ENCODE results near the gene ONECUT3.
"Not testable (repeated sequence)": the region's sequence is repeated elsewhere in the genome, so short reads cannot be mapped to it uniquely, and the experiment has no call there.

ONECUT3 gene

DNA sequence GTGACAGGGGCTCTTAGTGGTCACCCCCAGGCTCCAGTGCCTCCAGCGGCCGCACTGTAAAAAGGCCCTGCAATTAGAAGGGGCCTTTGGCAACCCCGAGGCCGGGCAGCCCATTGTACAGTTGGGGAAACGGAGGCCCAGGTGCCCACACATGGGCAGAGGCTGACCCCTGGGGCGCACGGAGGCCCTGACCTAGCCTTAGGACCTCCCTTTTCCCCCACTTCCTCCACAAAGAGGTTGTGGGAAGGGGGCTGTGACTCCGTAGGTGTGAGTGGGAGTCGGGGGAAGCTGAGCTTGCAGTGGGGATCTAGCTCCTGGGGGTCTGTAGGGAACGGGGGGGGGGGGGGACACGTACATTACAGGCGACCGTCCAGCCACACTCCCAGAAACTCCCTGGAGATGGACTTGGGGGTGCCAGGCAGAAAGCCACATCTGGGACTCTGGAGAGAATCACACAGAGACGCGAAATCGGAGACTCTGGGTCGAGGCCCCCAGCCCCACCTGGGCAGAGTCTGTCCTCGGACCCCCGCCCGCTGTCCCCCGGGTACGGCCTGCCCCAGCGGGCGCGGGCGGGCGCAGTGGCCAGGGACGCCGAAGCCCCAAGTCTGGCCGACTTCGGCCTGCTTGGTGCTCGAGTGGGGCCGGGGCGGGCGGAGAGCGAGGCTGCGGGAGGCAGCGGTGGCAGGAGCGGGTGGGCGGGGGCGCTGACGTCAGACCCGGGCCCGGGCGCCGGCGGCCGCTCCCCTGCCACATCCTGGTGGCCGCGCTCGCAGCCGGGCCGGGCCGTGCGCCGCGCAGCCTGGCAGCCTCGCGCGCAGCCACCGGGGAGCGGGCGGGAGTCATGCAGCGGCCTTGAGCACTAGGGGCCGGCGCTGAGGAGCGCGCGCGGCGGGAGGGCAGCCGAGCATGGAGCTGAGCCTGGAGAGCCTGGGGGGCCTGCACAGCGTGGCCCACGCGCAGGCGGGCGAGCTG, at the start of gene ONECUT3:
ONECUT3 (plus strand) TSS at position 750 of the 972 bp plus-strand sequence; CDS start at position 907, 157 bp downstream.
- no peak within 1 kb of the TSS for H3K9ac ChIP-seq (ENCODE audit: low read length)
- H3K27ac ChIP-seq (ENCODE audit: low read depth, low read length): no peak within 1 kb of the TSS
- H3K4me1 ChIP-seq (ENCODE audit: control insufficient read depth, insufficient read depth, low read length): no peaks in the 10 kb centered on the region
- no peaks in the 10 kb centered on the region for H3K36me3 ChIP-seq (ENCODE audit: control insufficient read depth, insufficient read depth, low read length)
- no peak within 1 kb of the TSS for H3K4me3 ChIP-seq (ENCODE audit: low read length)
- H3K27me3 ChIP-seq (ENCODE audit: control insufficient read depth, insufficient read depth, low read length): peaks cover 69% of the 10 kb centered on the region

- Histone ChIP-seq H3K27ac (ENCODE audit: low read depth, low read length) (no peak overlapping the region), H3K4me1 (ENCODE audit: control insufficient read depth, insufficient read depth, low read length) (no peaks in the 10 kb centered on the region), H3K4me3 (ENCODE audit: low read length) (no peak overlapping the region), H3K36me3 (ENCODE audit: control insufficient read depth, insufficient read depth, low read length) (no peaks in the 10 kb centered on the region), H3K9ac (ENCODE audit: low read length) (no peak overlapping the region), H3K27me3 (ENCODE audit: control insufficient read depth, insufficient read depth, low read length) (peaks cover 6% of the 10 kb centered on the region)
Measured at GRCh38 chr19:1704339-1704738, 49.0 kb upstream of the ONECUT3 start.

GRCh38 chr19:1705367-1705766, 47.9 kb upstream of the ONECUT3 start:
- Histone ChIP-seq H3K27me3 (ENCODE audit: control insufficient read depth, insufficient read depth, low read length) (peaks cover 6% of the 10 kb centered on the region), H3K27ac (ENCODE audit: low read depth, low read length) (no peak overlapping the region)

DNA sequence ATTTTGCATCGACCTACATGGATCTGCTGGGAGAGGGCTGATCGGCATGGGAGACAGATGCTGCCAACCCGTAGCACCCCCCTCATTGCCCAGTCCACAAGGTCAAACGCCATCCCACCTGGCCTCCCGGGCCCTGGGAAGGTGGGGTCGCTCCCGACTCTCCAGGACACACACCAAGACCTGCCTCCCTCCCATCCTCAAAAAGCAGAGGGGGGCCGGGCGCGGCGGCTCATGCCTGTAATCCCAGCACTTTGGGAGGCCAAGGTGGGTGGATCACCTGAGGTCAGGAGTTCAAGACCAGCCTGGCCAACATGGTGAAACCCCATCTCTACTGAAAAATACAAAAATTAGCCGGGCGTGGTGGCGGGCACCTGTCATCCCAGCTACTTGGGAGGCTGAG, 46.7 kb upstream of the ONECUT3 start:
- H3K36me3 ChIP-seq (ENCODE audit: control insufficient read depth, insufficient read depth, low read length); H3K9ac ChIP-seq (ENCODE audit: low read length); H3K4me3 ChIP-seq (ENCODE audit: low read length); H3K27ac ChIP-seq (ENCODE audit: low read depth, low read length); H3K4me1 ChIP-seq (ENCODE audit: control insufficient read depth, insufficient read depth, low read length); H3K27me3 ChIP-seq (ENCODE audit: control insufficient read depth, insufficient read depth, low read length): not testable (repeated sequence)

More at GRCh38 chr19:1705367-1705766, 47.9 kb upstream of the ONECUT3 start:
- Histone ChIP-seq H3K4me1 (ENCODE audit: control insufficient read depth, insufficient read depth, low read length) (no peaks in the 10 kb centered on the region), H3K4me3 (ENCODE audit: low read length) (no peak overlapping the region), H3K36me3 (ENCODE audit: control insufficient read depth, insufficient read depth, low read length) (no peaks in the 10 kb centered on the region), H3K9ac (ENCODE audit: low read length) (no peak overlapping the region)

- Histone ChIP-seq H3K4me1 (ENCODE audit: control insufficient read depth, insufficient read depth, low read length) (no peaks in the 10 kb centered on the region), H3K4me3 (ENCODE audit: low read length) (no peak overlapping the region), H3K36me3 (ENCODE audit: control insufficient read depth, insufficient read depth, low read length) (no peaks in the 10 kb centered on the region), H3K27me3 (ENCODE audit: control insufficient read depth, insufficient read depth, low read length) (peaks cover 2% of the 10 kb centered on the region), H3K27ac (ENCODE audit: low read depth, low read length) (no peak overlapping the region), H3K9ac (ENCODE audit: low read length) (no peak overlapping the region)
Measured at GRCh38 chr19:1707240-1707639, 46.1 kb upstream of the ONECUT3 start.

DNA sequence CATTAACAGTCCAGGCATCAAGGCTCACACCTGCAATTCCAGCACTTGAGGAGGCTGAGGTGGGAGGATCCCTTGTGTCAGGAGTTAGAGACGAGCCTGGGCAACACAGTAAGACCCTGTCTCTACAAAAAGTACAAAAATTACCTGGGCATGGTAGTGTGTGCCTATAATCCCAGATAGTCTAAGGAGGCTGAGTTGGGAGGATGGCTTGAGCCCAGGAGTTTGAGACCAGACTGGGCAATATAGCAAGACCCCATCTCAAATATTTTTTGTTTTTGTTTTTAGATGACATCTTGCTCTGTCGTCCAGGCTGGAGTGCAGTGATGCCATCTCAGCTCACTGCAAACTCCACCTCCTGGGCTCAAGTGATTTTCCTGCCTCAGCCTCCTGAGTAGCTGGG, 40.1 kb upstream of the ONECUT3 start:
- Histone ChIP-seq H3K36me3 (ENCODE audit: control insufficient read depth, insufficient read depth, low read length) (no peaks in the 10 kb centered on the region), H3K4me3 (ENCODE audit: low read length) (no peak overlapping the region), H3K9ac (ENCODE audit: low read length) (no peak overlapping the region), H3K27me3 (ENCODE audit: control insufficient read depth, insufficient read depth, low read length) (peaks cover 4% of the 10 kb centered on the region), H3K27ac (ENCODE audit: low read depth, low read length) (no peak overlapping the region), H3K4me1 (ENCODE audit: control insufficient read depth, insufficient read depth, low read length) (no peaks in the 10 kb centered on the region)

GRCh38 chr19:1715540-1715939, 37.8 kb upstream of the ONECUT3 start:
- Histone ChIP-seq H3K4me3 (ENCODE audit: low read length) (no peak overlapping the region), H3K27ac (ENCODE audit: low read depth, low read length) (no peak overlapping the region), H3K4me1 (ENCODE audit: control insufficient read depth, insufficient read depth, low read length) (no peaks in the 10 kb centered on the region), H3K9ac (ENCODE audit: low read length) (no peak overlapping the region), H3K27me3 (ENCODE audit: control insufficient read depth, insufficient read depth, low read length) (peaks cover 14% of the 10 kb centered on the region), H3K36me3 (ENCODE audit: control insufficient read depth, insufficient read depth, low read length) (no peaks in the 10 kb centered on the region)

GRCh38 chr19:1717200-1717969, 35.9 kb upstream of the ONECUT3 start:
- Histone ChIP-seq H3K9ac (ENCODE audit: low read length) (no peak overlapping the region), H3K27ac (ENCODE audit: low read depth, low read length) (no peak overlapping the region), H3K4me1 (ENCODE audit: control insufficient read depth, insufficient read depth, low read length) (no peaks in the 10 kb centered on the region), H3K36me3 (ENCODE audit: control insufficient read depth, insufficient read depth, low read length) (no peaks in the 10 kb centered on the region), H3K27me3 (ENCODE audit: control insufficient read depth, insufficient read depth, low read length) (peaks cover 16% of the 10 kb centered on the region), H3K4me3 (ENCODE audit: low read length) (no peak overlapping the region)

DNA sequence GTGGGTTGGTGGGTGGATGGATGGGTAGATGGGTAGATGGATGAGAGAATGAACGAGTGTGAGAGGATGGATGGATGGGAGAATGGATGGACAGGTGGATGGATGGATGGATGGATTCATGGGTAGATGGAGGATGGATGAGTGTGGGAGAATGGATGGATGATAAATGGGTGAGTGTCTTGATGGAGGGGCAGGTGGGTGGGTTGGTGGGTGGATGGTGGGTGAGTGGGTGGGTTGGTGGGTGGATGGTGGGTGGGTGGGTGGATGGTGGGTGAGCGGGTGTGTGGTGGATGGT, 35.4 kb upstream of the ONECUT3 start:
- H3K9ac ChIP-seq (ENCODE audit: low read length): no peak overlapping the region
- H3K36me3 ChIP-seq (ENCODE audit: control insufficient read depth, insufficient read depth, low read length): no peaks in the 10 kb centered on the region
- H3K27me3 ChIP-seq (ENCODE audit: control insufficient read depth, insufficient read depth, low read length): peaks cover 16% of the 10 kb centered on the region
- H3K4me3 ChIP-seq (ENCODE audit: low read length): no peak overlapping the region
- H3K27ac ChIP-seq (ENCODE audit: low read depth, low read length): no peak overlapping the region
- no peaks in the 10 kb centered on the region for H3K4me1 ChIP-seq (ENCODE audit: control insufficient read depth, insufficient read depth, low read length)

DNA sequence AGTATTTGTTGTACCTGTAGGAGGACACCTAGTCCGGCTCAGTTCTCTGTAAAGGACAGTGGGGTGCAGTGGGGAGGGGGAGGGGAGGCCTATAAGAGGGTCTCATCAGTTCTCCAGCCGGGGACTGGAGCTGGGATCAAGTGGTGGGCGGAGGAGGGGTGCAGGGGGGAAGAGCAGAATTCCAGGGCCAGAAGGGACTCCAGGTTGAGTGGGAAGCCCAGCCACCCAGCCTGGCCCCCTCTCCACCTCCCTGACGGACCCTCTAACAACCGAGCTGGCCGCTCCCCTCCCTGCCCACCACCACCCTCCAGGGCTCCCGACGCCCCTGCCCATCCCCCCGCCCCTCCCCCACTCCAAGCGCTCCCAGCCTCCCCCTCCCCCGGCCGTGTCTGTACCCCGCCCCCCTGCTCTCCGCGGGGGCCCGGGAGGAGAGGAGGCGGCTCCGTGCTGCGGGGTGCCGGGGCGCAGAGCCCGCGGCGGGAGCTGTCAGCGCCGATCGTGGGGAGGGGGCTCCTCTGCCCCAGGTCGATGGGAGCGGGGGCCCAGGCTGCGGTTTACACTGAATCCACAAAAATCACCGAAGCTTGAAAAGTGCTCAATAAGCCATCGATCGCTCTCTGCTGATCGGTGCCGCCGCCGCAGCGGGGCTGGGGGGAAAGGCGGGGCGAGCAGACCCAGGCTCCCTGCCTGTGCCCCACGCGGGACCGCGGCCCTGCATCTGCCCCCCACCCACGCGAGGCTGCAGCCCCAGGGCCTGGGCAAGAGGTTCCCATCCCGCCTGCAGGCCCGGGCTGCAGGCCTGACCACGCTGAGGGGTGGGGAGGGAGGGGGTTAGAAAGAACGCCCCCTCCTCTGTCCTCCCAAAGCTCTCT, 34.6 kb upstream of the ONECUT3 start:
- Histone ChIP-seq H3K4me3 (ENCODE audit: low read length) (no peak overlapping the region), H3K4me1 (ENCODE audit: control insufficient read depth, insufficient read depth, low read length) (no peaks in the 10 kb centered on the region), H3K27me3 (ENCODE audit: control insufficient read depth, insufficient read depth, low read length) (peaks cover 16% of the 10 kb centered on the region), H3K27ac (ENCODE audit: low read depth, low read length) (no peak overlapping the region), H3K9ac (ENCODE audit: low read length) (no peak overlapping the region), H3K36me3 (ENCODE audit: control insufficient read depth, insufficient read depth, low read length) (no peaks in the 10 kb centered on the region)

DNA sequence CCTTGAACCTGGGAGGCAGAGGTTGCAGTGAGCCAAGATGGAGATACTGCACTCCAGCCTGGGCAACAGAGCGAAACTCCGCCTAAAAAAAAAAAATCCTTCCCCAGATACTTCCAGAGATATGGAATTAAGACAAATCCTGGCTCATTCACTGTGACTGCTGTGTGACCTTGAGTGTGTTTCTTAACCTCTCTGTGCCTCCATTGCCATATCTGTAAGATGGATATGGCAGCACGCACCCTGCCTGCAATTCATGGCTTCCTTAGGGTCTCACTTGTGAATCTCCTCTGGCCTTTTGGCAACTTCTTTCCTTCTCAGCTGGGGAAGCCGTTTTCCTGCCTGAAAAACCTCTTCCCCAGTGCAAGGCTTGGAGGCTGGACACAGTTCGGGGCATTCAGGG, 33.8 kb upstream of the ONECUT3 start:
- Histone ChIP-seq H3K4me3 (ENCODE audit: low read length) (no peak overlapping the region), H3K27ac (ENCODE audit: low read depth, low read length) (no peak overlapping the region), H3K4me1 (ENCODE audit: control insufficient read depth, insufficient read depth, low read length) (no peaks in the 10 kb centered on the region), H3K9ac (ENCODE audit: low read length) (no peak overlapping the region), H3K27me3 (ENCODE audit: control insufficient read depth, insufficient read depth, low read length) (peaks cover 16% of the 10 kb centered on the region), H3K36me3 (ENCODE audit: control insufficient read depth, insufficient read depth, low read length) (no peaks in the 10 kb centered on the region)

GRCh38 chr19:1720237-1720636, 33.1 kb upstream of the ONECUT3 start:
- H3K27me3 ChIP-seq (ENCODE audit: control insufficient read depth, insufficient read depth, low read length): peaks cover 18% of the 10 kb centered on the region
- no peaks in the 10 kb centered on the region for H3K4me1 ChIP-seq (ENCODE audit: control insufficient read depth, insufficient read depth, low read length)
- H3K36me3 ChIP-seq (ENCODE audit: control insufficient read depth, insufficient read depth, low read length): no peaks in the 10 kb centered on the region
- no peak overlapping the region for H3K27ac ChIP-seq (ENCODE audit: low read depth, low read length)
- H3K4me3 ChIP-seq (ENCODE audit: low read length): no peak overlapping the region
- no peak overlapping the region for H3K9ac ChIP-seq (ENCODE audit: low read length)
